Activated T-cell treated with anti-CD3 and anti-CD28 coated beads, Interleukin-2, amount 50 U/mL, for 1 hour (primary cell): ENCODE results near the gene DAB2IP.

Source experiments
- DNase-seq: peaks from one replicate; pipeline ENCODE4 v3.0.0-alpha.2; 2020

The DAB2IP gene

GRCh38 chr9:121748727-121749423 lies 97.4 kb downstream of the DAB2IP start:
- DNase-seq: no peak

- no peak for DNase-seq
These were observed 98.2 kb downstream of the DAB2IP start for GRCh38 chr9:121749614-121750013.

- no peak for DNase-seq
These were observed 98.9 kb downstream of the DAB2IP start for GRCh38 chr9:121750259-121750714.

- DNase-seq: no peak
These were observed 99.5 kb downstream of the DAB2IP start for GRCh38 chr9:121750715-121751623.

GRCh38 chr9:121751686-121752445 lies 100.4 kb downstream of the DAB2IP start:
- no peak for DNase-seq

- no peak for DNase-seq
These were observed 101.5 kb downstream of the DAB2IP start for GRCh38 chr9:121752929-121753328.

GRCh38 chr9:121753802-121754654 lies 102.6 kb downstream of the DAB2IP start:
- no peak for DNase-seq

GRCh38 chr9:121754655-121755436 lies 103.4 kb downstream of the DAB2IP start:
- no peak for DNase-seq

- no peak for DNase-seq
These were observed 104.1 kb downstream of the DAB2IP start for GRCh38 chr9:121755581-121755980.

- DNase-seq: no peak
These were observed 105.2 kb downstream of the DAB2IP start for GRCh38 chr9:121756474-121757280.

- DNase-seq: no peak
These were observed 105.8 kb downstream of the DAB2IP start for GRCh38 chr9:121757281-121757585.

GRCh38 chr9:121758693-121759092 lies 107.3 kb downstream of the DAB2IP start:
- DNase-seq: no peak

GRCh38 chr9:121759996-121760395 lies 108.6 kb downstream of the DAB2IP start:
- no peak for DNase-seq

- no peak for DNase-seq
These were observed 109.1 kb downstream of the DAB2IP start for GRCh38 chr9:121760571-121760970.

GRCh38 chr9:121763131-121763530 lies 111.7 kb downstream of the DAB2IP start:
- no peak for DNase-seq

GRCh38 chr9:121763561-121764370 lies 112.3 kb downstream of the DAB2IP start:
- DNase-seq: no peak

GRCh38 chr9:121764371-121764730 lies 112.9 kb downstream of the DAB2IP start:
- no peak for DNase-seq

GRCh38 chr9:121765021-121765950 lies 113.9 kb downstream of the DAB2IP start:
- DNase-seq: no peak
